ENCODE measurements around the gene MOSMO.

- TF ChIP-seq CTCF (IDR thresholded peaks at IDR 0.05) (no peak), POLR2A (IDR thresholded peaks at IDR 0.05) (no peak)
Measured at GRCh38 chr16:21990381-21990944, 17.4 kb upstream of the MOSMO start.

Data from vagina (tissue), 2 donors.